OCI-LY7 (cell line): ENCODE results near the gene FLOT2.

Experiments
- EZH2phosphoT487 ChIP-seq: fragments of 200-600 bp; sonication (generic); IDR thresholded peaks from 2 replicates; pipeline ENCODE4 v1.6.1; 2018; ENCODE audit warnings: low read depth, borderline replicate concordance, mild to moderate bottlenecking, mixed run types, antibody characterized with exemption, low read length, moderate library complexity, mixed read lengths
- TF ChIP-seq, protein P1 (sequence below): fragments of 200-600 bp; sonication (generic); conservative IDR thresholded peaks from 2 replicates; pipeline ENCODE4 v1.5.1; 2014; ENCODE audit warnings: mild to moderate bottlenecking, antibody characterized with exemption, low read length, moderate library complexity, mixed read lengths

DNA sequence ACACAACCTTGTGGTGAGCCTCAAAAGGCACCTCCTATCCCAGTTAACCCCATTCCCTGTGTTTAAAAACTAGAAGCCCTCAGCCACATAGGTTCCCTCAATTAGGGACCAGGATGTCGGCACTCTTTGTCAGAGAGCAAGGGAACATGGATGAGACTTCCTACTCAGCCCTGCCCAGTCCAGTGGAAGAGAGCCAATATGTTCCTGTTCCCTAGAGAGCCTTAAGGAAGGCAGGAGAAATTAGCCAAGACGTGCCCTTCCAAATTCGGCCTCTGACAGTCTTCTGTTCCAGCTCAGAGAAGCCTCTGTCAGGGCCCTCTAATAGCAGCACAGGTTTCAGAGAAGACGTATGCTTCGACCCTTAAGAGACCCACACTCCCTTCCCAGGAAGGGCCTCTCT, 19.9 kb upstream of the FLOT2 start:
- TF ChIP-seq, protein P1, sequence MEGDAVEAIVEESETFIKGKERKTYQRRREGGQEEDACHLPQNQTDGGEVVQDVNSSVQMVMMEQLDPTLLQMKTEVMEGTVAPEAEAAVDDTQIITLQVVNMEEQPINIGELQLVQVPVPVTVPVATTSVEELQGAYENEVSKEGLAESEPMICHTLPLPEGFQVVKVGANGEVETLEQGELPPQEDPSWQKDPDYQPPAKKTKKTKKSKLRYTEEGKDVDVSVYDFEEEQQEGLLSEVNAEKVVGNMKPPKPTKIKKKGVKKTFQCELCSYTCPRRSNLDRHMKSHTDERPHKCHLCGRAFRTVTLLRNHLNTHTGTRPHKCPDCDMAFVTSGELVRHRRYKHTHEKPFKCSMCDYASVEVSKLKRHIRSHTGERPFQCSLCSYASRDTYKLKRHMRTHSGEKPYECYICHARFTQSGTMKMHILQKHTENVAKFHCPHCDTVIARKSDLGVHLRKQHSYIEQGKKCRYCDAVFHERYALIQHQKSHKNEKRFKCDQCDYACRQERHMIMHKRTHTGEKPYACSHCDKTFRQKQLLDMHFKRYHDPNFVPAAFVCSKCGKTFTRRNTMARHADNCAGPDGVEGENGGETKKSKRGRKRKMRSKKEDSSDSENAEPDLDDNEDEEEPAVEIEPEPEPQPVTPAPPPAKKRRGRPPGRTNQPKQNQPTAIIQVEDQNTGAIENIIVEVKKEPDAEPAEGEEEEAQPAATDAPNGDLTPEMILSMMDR: no peak
- TF ChIP-seq EZH2phosphoT487: no peak
